Suprapubic skin (tissue), 4 donors: ENCODE data around the gene CYP4B1.

Experiments
- POLR2A ChIP-seq, 2 donors: fragments of 450-650 bp; IDR thresholded peaks; one replicate each; pipeline ENCODE4 v1.6.1; 2017; ENCODE audit warnings: antibody characterized with exemption in 2 of 2, mild to moderate bottlenecking in 2 of 2, moderate library complexity in 2 of 2
- POLR2AphosphoS5 ChIP-seq, 3 donors: sonication (generic); formaldehyde crosslinking; IDR thresholded peaks; one replicate each; pipeline ENCODE4 v1.6.1; 2017; ENCODE audit warnings: antibody characterized with exemption in 3 of 3
- TF ChIP-seq, protein P1 (sequence below), 2 donors: fragments of 200-600 bp in 1 of 2; fragments of 450-650 bp in 1 of 2; sonication (generic) in 1 of 2; IDR thresholded peaks; one replicate each; pipeline ENCODE4 v1.5.1; 2016 to 2019; ENCODE audit warnings: antibody characterized with exemption in 2 of 2, mild to moderate bottlenecking in 1 of 2, moderate library complexity in 1 of 2

DNA sequence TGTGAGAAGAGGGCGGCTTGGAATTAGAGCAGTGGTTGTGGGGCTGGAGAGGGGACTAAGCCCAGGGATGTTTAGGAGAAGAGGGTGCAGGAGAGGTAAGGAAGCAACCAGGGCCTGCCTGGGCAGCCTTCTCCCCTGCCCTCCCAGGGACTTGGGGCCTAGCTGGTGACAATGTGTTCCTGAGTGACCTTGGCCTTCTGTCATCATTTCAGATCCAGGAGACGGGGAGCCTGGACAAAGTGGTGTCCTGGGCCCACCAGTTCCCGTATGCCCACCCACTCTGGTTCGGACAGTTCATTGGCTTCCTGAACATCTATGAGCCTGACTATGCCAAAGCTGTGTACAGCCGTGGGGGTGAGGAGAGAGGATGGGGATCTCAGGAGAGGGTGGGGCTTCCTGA is 11.8 kb downstream of the CYP4B1 start:
- TF ChIP-seq, protein P1, sequence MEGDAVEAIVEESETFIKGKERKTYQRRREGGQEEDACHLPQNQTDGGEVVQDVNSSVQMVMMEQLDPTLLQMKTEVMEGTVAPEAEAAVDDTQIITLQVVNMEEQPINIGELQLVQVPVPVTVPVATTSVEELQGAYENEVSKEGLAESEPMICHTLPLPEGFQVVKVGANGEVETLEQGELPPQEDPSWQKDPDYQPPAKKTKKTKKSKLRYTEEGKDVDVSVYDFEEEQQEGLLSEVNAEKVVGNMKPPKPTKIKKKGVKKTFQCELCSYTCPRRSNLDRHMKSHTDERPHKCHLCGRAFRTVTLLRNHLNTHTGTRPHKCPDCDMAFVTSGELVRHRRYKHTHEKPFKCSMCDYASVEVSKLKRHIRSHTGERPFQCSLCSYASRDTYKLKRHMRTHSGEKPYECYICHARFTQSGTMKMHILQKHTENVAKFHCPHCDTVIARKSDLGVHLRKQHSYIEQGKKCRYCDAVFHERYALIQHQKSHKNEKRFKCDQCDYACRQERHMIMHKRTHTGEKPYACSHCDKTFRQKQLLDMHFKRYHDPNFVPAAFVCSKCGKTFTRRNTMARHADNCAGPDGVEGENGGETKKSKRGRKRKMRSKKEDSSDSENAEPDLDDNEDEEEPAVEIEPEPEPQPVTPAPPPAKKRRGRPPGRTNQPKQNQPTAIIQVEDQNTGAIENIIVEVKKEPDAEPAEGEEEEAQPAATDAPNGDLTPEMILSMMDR (IDR thresholded peaks at IDR 0.05): no peak
- TF ChIP-seq POLR2AphosphoS5 (IDR thresholded peaks at IDR 0.05) (no peak), POLR2A (IDR thresholded peaks at IDR 0.05) (no peak)
